HG03575 (cell line): ENCODE data around the gene GNAS-AS1.

Experiments
- ATAC-seq: cut with Tn5 transposase; IDR thresholded peaks from one replicate; pipeline ENCODE4 v1.9.1; 2021; ENCODE audit not compliant: unreplicated experiment, insufficient number of reproducible peaks, low FRiP score; ENCODE audit errors: extremely low read depth

The GNAS-AS1 gene

GRCh38 chr20:58850693-58851174, at the start of gene GNAS-AS1:
TSS of gene GNAS-AS1 (minus strand) at chr20:58850902.
- ATAC-seq, result no peak

- no peak for ATAC-seq
These were observed 49.7 kb upstream of the GNAS-AS1 start for GRCh38 chr20:58900397-58900796.

- ATAC-seq, result no peak
These were observed 48.8 kb upstream of the GNAS-AS1 start for GRCh38 chr20:58899512-58899911.

- no peak for ATAC-seq
These were observed 48.1 kb upstream of the GNAS-AS1 start for GRCh38 chr20:58898629-58899408.

- no peak for ATAC-seq
These were observed 46.8 kb upstream of the GNAS-AS1 start for GRCh38 chr20:58897488-58897887.

- ATAC-seq, result no peak
These were observed 46.1 kb upstream of the GNAS-AS1 start for GRCh38 chr20:58896820-58897219.

- ATAC-seq, result no peak
These were observed 44.9 kb upstream of the GNAS-AS1 start for GRCh38 chr20:58895448-58896180.

- no peak for ATAC-seq
These were observed 44.1 kb upstream of the GNAS-AS1 start for GRCh38 chr20:58894652-58895447.

GRCh38 chr20:58893355-58894120, 42.8 kb upstream of the GNAS-AS1 start:
- no peak for ATAC-seq

GRCh38 chr20:58892932-58893224, 42.2 kb upstream of the GNAS-AS1 start:
- ATAC-seq, result no peak

GRCh38 chr20:58892141-58892931, 41.6 kb upstream of the GNAS-AS1 start:
- no peak for ATAC-seq

- ATAC-seq, result no peak
These were observed 41.0 kb upstream of the GNAS-AS1 start for GRCh38 chr20:58891718-58892140.

- ATAC-seq, result no peak
These were observed 40.5 kb upstream of the GNAS-AS1 start for GRCh38 chr20:58891086-58891717.

- ATAC-seq, result no peak
These were observed 39.9 kb upstream of the GNAS-AS1 start for GRCh38 chr20:58890518-58891085.

GRCh38 chr20:58889798-58890517, 39.3 kb upstream of the GNAS-AS1 start:
- no peak for ATAC-seq

- ATAC-seq, result no peak
These were observed 38.6 kb upstream of the GNAS-AS1 start for GRCh38 chr20:58889334-58889760.
